Lung microvascular endothelial cell (primary cell): ENCODE data around the gene NAT16. TPM values are rescaled to one million over a fixed set of nuclear protein-coding genes. Genes with fewer than 3 reads are reported as not detected.

Source experiments
- DNase-seq, 2 donors: peaks; one replicate each; pipeline versions ENCODE4 v3.0.0 to v3.0.0-alpha.2; 2010; ENCODE audit warnings: low read depth in 2 of 2
- total RNA-seq: library from RNA; depleted of rRNA; stranded (reverse); fragments of >200 nt; gene quantifications from 2 replicates; pipeline ENCODE4 v1.2.1, GENCODE V29; 2014

Gene NAT16
- total RNA-seq, 1 donor from 2014 or later: not detected

DNA sequence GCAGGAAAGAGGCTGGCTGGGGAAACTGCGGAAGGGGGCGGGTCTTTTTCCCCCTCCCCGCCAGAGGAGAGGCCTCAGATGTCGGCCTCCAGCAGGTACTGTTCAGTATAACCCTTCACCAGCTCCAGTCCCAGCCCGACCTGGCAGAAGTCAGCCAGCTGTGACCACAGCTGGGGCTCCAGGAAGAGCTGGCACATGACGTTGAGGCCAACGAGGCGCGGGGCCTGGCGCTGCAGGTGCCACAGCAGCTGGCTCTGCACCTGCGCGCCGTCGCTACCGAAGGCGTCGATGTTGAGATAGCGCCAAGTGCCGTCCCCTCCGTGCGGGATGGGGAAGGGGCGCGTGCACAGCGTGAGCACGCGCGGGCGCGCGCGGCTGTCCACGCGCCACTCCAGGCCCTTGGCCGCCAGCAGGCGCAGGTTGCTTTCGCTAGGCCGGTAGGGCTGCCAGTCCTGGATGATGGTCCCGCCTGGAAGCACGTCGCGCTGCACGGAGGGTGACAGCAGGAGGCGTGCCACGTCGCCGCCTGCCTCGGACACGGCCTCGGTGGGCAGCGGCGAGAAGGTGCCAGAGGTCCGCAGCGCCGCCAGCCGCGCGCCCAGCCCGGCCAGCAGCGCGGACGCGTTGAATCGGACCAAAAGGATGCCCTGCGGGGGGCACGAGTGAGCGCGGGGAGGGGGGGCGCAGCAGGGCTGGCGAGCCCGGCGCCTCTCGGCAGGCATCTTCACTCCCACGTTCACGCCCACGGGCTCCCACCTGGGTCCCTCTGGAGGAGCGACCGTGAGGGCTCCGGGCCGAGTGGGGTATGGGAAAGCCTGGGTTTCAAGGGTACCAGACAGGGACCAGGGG, 7.9 kb downstream of the NAT16 start:
- DNase-seq: no peak

DNA sequence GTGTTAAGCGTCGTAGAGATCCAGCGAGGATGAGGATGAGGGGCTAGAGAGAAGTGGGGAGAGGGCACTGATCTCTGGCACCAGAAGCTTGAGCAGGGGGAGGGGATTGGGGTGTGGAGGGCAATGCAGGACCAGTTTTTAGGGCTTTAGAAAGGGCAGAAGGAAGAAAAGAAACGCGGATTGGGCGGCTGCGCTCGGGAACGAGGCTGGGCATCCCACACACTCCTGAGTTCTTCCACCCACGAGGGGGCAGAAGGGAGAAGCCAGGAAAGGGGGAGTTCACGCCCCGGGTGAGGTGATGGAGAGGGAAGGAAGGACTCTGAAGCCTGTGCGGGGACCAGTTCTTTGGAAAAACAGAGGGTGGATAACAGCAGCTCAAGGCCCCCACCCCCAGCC, 8.7 kb downstream of the NAT16 start:
- no peak for DNase-seq

DNA sequence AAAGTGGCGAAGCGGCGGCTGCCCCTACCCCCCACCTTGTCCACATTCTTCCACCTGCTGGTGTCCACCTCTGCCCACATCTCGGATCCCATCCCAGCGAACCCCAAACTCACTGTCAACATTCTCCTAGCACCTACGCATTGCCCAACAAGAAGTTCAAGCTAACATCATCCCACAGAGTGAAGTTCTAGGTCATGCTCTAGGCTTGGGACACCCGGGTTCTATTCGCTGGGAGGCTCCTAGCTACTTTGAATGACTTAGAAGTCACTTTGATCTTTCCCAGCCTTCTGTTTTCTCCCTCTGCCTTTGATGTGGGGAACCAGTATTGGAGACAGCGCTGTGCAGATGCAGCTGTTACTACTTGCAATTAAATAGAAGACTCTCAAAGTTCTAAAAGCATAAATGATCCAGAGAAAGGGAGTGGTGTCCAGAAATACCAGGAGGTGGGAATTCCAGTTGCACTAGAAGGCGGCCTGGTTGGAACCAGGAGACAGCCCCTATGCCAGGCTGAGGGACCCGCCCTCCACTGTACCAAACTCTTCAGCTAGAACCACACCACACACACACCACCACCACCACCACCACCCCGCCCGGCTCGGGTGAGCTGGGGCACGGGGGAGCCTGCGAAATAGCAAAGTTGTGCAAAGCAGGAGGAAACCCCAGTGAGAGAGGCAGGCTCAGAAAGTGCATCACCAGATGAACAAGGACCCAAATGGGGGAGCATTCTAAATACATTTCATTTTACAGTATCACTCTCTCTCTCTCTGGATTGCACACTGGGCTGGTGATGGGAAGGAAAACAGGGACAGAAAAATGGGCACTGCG, 9.3 kb downstream of the NAT16 start:
- DNase-seq: no peak

DNA sequence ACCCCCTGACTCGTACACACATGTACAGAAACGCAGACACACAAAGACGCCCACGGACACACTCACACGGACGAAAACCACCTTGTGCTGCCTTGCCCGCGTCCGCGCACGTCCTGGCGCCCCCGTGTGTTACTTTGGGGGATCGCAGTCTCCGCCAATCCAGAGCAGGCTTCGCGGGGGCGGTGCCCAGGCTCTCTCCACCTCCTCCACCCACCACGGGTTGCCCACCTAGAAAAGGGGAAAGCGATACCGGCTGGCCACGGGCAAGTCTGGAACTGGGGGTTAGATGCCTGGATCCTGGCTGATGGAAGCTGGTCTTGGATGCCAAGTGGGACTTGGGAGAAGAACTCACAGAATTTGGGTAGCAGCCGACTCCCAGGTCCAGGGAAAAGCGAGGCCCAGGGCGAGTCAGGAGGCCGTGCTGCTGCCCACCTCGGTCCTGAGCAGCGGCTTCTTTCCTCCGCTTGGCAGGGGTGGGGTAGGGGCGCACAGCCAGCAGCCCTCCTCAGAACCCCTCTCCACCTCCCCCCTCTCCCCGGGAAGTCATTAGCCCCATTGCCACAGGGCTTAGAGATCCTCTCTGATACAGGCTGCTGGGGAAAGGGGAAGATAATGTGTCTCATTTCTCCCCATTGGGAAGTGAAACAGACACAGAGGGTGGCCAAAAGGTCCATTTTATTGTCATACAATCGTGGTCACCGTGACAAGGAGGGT, 10.1 kb downstream of the NAT16 start:
- DNase-seq: peak; percentile 67 to 72

DNA sequence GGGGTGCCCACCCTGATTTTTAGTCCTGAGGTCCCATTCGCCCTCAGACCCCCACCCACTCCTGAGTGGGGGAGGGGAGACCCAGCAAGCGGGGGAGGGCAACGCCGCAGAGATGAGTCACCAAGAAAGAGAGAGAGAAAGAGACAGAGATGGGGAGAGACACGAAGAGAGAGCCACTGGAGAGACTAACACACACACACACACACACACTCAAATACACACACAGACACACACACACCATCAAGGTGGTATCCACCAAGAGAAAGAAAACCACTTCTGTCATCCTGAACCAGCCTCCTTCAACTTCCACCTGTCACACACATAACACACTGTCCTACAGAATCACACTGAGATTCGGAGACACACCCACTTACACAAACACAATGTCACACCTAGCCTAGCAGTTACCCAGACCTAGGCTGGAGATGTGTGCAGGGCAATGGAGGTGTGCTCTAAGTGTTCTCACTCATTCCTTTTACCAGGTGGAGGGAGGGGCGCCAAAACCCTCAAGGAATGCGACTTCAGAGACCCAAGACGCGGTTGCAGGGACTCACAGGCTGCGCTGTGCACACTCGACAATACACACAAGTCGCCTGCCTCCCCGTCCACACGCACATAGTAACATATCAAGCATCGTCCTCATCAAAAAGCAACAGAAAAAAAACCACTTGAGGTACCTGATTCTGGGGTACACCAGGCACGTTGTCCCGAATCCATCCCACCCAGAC, 10.8 kb downstream of the NAT16 start:
- no peak for DNase-seq

DNA sequence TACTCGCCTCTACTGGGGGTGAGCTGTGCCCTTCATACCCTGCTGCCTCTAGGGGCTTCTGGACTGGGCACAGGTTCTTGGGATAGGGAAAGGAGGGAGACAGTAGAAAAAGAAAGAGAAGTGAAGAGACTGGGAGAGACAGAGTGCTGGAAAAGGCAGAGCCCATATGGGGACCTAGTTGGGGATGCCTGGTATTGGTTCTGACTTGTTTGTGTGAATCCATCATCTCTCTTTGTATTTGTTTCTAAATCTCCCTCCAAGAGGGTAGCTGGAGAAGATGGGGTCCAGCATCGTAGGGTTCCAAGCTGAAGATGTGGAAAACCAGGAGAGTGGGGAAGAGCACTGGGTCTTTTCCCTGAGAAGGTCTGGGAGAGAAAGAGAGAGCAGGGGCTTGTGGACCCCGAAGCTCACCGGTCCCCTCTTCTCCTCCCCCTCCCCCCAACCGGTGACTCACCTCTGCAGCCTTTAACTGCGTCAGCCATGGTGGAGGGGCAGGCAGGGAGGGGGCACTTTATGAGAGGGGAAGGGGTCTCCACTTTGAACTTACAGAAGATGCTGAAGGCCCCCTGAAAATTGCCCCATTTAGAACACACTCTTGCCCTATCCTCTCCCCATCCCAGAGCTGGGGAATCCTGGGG, 11.6 kb downstream of the NAT16 start:
- DNase-seq: no peak

DNA sequence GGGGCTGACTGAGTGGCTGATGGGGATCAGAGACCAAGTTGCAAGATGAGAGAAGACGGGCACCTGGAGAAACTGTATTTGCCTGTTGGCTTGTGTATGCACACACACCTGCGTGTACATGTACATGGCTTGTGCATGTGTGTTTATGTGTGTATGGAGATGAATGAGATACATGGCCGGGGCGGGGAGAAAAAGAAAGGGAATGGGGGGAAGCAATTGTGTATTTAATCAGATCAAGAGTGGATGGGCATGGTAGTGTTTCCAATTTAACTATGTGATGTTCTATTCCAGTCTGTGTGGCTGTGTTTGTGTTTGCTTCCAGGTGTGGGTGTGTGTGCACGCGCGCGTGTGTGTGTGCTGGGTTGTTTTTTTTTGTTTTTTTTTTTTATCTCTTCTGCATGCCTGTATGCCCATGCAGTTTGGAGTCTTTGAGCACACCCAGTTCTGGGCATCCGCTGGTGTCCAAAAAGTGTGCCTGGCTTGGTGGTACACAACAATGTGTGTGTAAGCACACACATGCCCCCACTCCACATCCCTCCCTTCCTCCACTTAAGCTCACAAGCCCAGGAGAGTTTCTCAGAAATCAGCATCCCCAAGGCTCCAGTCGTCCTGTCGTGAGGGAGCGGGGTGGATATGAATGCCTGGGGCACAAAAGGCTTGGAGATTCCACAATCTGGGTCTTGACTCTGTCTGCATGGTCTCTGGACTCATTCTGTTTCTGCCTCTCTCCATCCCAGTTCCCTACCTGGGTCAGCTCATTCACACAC, 12.3 kb downstream of the NAT16 start:
- no peak for DNase-seq

DNA sequence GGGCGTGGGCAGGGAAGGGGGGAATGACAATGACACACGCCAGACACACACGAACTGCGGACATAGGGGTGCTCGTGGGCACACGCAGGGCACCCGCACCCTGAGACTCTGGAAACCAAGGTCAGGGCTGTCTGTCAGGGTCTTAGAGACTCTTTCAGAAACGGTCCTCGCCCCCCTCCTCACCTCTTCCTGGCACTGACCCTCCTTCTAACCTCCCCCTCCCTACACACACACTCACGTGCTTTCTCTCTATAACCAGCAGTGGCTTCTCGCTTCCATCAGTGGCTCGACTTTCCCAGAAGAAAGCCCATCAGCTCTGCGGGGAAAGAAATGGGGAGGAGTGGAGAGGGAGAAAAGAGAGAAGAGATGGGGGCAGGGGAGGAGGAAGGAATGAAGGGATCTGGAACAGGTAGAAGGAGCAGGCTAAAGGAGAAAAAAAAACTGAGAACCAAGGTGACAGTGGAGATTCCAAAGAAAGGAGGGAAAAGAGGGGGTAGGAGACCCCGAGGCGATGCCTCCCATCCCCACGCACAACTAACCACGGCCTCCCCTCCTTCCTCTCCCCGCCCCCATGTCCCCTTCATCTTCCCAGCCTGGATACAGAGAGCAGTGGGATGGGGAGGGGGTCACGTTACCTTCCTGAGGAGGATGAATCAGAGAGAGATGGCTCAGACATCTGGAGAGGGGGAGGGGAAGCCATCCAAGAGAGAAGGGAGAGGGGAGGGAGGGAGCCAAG, 13.0 kb downstream of the NAT16 start:
- DNase-seq: no peak

DNA sequence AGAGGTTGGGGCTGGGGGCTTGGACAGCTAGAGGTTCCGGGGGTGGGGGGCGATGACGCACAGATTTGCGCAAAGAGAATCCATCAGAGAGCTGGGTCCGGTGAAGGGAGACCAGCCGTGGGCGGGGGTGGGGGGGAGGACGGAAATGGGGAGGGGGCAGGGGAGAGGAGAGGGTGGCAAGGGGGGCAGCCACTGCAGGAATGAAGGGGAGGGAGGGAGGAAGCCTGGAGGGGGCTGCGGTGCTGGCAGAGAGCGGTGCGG, 13.5 kb downstream of the NAT16 start:
- no peak for DNase-seq

DNA sequence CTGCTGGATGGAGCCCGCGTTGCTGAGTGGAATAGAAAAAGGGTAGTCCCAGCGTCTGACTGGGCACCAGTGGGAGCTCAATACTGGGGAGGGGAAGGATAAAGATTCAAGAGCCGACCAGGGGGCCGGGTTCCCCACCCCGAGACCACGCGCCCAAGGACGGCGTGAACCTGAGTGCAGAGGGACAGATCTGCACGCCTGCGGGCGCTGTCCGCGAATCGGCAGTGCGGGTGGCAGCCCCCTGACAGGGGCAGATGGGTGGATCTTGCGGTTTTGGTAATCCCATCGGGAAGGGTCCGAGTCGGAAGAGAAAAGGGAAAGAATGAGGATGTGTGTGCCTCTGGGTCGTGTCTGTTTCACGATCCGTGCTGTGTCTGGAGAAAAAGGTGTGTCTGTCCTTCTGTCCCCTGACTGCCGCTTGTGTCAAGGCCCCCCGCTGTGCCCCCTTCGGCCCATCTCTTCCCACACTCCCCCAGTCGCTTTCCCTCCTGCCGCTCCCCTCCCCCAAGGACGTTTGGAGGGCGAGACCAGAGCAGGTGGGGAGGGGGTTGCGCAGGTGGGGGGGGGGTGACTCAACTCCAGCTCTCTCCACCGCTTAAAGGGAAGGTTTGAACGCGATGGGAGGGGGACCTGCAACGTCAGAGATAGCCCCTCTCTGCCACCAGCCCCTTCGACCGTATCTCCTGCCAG, 14.0 kb downstream of the NAT16 start:
- DNase-seq: no peak

DNA sequence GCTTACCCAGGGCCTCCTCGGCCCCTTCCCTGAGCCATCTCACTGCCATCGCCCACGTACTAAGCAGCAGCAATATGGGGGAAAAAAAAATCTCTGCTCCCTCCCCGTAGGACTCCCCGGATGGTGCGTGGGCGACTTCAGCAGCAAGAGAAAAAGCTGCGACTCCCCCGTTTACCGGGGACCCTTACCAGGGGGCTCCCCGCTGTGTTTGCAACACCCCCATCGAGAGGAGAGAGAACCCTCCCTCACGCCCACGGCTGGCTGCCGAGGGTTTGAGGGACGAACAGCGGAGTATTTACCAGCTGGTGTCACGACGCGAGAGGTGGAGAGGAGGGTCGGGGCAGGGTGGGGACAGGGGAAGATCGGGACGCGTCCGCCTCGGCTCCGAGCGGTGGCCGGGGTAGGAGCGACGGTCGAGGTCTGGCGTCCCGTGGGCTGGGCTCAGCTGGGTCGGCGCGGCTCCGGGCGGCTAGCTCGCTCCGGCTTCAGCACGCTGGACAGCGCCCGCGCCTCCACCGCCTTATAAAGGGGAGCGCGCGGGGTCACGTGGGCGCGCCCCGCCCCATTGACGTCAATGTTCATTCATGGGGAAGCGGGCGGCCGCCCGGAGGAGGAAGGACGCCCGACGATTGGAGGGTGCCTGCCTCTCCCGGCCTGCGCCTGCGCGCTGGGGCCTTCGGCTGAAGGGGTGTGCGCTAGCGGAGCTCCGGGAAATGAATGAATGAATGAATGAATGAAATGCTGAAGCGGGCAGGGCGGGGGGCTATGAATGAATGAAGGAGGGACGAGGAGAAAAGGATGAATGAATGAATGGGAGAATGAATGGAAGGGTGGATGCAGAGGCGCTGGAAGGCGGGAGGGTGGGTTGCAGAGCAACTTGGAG, 14.8 kb downstream of the NAT16 start, which contains the start of gene VGF:
VGF (minus strand) TSS at position 495 of the 883 bp plus-strand sequence. CDS start 726 bp downstream, outside the sequence.
- peak; percentile 94 to 95 for DNase-seq

DNA sequence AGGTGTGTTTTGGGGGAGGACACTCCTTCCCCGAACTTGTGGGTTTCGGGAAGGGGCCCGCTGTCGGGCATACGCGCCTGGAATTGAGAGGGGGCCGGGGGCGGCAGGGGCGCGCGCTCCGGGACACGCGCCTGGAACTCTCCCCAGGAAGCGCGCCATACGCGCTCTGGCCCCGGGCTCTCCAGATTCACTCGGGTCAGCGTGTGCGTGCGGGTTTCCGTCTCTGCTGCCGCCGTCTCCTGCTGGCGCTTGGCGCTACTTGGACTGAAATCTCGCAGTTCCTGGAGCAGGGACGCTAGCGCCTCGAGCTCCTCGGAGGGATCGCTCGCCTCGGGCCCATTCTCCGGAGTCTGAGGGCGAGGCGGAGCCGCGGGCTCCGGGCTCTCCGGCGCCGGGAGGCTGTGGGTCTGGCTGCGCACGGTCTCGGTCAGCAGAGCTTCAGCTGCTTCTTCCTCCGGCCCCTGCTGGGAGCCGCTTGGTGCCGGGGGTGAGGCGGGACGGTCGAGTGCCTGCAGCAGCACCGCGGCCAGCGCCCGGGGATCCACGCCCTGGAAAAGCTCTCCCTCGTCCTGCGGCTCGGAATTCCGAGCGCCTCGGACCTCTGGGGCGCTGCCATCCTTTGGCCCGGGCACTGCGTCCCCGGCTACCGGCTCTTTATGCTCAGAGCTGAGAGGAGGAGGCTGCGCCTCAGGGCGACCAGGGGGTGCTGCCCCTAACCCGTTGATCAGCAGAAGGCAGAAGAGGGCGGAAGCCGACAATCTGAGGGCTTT, 15.8 kb downstream of the NAT16 start:
- peak; percentile 64 to 76 for DNase-seq

DNA sequence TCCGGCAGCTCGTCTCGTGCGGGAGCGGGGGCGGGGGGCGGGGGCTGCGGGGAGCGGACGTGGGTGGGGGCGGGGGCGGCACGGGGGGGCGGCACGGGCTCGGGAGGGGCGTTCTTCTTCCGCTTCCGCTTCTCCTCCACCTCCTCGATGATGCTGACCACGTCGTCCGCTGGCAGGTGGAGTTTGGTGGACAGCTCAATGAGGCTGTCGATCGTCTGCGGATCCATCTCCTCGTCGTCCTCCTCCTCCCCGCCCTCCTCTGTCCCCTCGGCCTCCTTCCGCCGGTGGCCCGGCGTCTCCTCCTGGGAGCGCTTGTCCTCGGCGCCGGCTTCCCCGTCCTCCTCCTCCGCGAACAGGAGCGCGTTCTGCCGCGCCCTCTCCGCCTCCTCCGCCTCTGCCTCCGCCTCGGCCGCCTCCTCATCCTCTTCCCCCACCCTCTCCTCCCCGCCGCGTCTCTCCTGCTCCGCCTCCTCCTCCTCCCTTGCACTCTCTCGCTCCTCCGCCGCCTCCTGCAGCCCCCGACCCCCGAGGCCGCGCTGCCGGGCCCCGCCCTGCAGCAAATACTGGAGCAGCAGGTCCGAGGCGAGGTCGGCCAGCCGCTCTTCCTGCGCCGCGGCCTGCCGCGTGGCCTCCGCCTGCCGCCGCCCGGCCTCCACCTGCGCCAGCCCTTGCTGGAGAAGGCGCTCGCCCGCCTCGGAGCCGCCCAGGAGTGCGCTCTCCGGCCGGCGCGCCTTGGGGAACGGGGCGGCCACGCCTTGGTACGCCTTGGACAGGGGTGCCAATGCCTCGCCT, 16.6 kb downstream of the NAT16 start:
- no peak for DNase-seq

DNA sequence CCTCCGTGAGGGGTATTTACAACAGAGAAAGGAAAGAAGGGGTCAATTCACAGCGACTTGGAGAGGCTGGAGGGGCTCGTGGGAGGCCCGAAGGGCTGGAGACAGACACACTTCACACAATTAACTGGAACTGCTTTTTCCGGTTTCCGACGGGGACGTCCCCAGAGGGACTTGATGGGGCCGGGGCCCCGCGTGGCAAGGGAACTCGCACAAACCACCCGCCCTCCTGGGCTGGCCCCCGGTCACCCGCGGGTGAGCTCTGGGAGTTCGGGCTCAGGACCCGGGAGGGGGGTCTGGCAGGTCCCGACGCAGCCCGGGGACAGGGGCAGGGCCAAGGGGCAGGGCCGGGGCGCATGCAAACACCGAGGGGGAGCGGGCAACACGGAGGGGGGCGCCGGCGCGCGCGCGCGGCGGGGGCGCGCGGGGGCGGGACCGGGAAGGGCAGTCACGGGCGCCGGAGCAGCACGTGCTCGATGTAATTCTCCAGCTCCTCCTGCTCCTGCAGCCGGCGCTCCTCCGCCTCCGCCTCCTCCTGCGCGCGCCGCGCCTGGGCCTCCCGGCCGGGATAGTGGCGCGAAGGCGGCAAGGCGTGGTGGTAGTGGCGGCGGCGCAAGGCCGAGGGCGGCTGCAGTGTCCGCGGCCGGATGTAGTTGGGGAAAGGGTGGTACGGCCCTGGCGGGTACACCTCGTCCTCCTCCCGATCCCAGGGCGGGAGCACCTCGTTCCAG, 17.4 kb downstream of the NAT16 start:
- DNase-seq: peak in 1 of 2 donors; percentile 42

DNA sequence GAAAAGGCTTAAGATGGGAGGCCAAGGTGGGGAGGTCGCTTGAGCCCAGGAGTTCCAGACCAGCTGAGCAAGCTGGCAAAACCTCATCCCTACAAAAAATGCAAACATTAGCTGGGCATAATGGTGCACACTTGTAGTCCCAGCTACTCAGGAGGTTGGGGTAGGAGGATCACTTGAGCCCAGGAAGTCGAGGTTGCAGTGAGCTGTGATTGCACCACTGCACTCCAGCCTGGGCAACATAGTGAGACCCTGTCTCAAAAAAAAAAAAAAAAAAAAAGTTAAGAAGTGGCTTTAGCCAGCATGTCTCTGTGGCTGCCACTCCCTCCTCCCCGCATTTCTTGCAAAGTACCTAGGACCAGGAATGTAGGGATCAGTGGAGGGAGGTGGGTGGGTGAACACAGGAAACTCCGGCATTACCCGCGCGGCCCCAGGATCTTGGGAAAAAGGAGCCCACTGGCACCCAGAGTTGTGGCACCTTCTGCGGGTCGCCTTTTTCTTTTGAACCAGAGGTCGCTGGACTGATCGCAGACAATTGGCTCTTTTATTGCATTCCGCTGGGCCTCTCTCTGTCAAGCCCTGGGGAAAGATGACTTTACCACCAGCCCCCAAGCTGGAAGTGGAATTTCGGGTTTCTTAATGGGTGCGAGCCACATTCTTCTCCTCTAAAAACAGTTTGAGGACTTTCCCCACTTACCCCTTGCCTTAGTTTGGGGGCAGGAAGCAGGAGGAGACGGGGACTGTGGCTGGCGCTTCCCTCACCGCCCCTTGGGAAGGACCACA, 18.2 kb downstream of the NAT16 start:
- no peak for DNase-seq
